ENCODE results near the gene S100A14. TPM values are rescaled to one million over a fixed set of nuclear protein-coding genes. Genes with fewer than 3 reads are reported as not detected.

The S100A14 gene
- polyA plus RNA-seq, 1 donor from 2014 or later: not detected

DNA sequence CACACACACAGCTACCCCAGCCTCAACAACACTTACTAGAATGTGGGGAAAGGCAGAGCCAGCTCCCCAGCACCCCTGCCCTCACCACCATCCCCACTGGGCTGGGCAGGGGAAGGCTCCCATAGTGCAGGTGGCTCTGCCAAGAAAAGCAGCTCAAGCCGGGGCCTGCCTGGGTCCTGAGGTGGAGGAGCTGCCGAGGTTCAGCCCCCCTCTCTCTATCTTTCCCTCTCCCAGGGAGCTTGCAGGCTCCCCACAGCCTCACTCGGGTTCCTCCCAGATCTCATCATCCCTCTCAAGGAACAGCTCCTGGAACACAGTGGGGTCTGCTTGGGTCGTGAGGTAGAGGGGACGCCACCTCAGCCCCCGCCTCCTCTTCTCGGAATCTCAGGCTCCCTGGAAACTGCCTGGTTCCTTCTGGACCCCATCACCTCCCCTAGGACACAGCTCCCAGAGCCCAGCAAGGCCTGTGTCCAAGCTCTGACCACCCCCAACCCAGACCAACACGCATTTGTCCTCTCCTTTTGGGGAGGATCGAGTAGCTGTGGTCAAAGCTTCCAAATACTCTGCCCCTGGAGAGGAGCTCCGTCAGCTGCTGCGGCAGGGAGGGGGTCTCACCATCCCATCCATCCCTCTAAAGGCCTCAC, 3.9 kb downstream of the S100A14 start:
- Histone ChIP-seq H2AFZ (ENCODE audit: low read depth, low read length) (no peak overlapping the region), H3K27me3 (ENCODE audit: insufficient read depth, low read depth, low read length) (no peaks in the 10 kb centered on the region), H3K9me3 (ENCODE audit: low read length) (no peaks in the 10 kb centered on the region), H3K9me2 (ENCODE audit: insufficient read depth, low read length) (no peaks in the 10 kb centered on the region), H3K9ac (ENCODE audit: low read length) (no peak overlapping the region), H3F3A (ENCODE audit: insufficient read depth, low read length, poor library complexity, severe bottlenecking) (no peaks in the 10 kb centered on the region), H3K36me3 (ENCODE audit: insufficient read depth, low read length) (no peaks in the 10 kb centered on the region), H3K79me2 (replicated peaks; ENCODE audit: insufficient read depth, low read length) (no peaks in the 10 kb centered on the region), H4K20me1 (ENCODE audit: insufficient read depth) (no peaks in the 10 kb centered on the region), H3K4me3 (ENCODE audit: low read length) (no peak overlapping the region), H3K27ac (ENCODE audit: low read length) (no peak overlapping the region), H3K4me2 (ENCODE audit: low read length) (no peak overlapping the region)
- no peak for TF ChIP-seq POLR2AphosphoS5 (IDR thresholded peaks at IDR 0.05)
- no peak for TF ChIP-seq EZH2 (IDR thresholded peaks at IDR 0.05; ENCODE audit: borderline replicate concordance, insufficient read depth, low read length, poor library complexity, severe bottlenecking)
- TF ChIP-seq REST (IDR thresholded peaks at IDR 0.05; ENCODE audit: borderline replicate concordance): no peak
- TF ChIP-seq SMC3 (conservative IDR thresholded peaks at IDR 0.05; ENCODE audit: poor library complexity): no peak
- TF ChIP-seq EP300 (conservative IDR thresholded peaks at IDR 0.05; ENCODE audit: poor library complexity, severe bottlenecking): no peak
- TF ChIP-seq, protein P1, sequence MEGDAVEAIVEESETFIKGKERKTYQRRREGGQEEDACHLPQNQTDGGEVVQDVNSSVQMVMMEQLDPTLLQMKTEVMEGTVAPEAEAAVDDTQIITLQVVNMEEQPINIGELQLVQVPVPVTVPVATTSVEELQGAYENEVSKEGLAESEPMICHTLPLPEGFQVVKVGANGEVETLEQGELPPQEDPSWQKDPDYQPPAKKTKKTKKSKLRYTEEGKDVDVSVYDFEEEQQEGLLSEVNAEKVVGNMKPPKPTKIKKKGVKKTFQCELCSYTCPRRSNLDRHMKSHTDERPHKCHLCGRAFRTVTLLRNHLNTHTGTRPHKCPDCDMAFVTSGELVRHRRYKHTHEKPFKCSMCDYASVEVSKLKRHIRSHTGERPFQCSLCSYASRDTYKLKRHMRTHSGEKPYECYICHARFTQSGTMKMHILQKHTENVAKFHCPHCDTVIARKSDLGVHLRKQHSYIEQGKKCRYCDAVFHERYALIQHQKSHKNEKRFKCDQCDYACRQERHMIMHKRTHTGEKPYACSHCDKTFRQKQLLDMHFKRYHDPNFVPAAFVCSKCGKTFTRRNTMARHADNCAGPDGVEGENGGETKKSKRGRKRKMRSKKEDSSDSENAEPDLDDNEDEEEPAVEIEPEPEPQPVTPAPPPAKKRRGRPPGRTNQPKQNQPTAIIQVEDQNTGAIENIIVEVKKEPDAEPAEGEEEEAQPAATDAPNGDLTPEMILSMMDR (IDR thresholded peaks at IDR 0.05; ENCODE audit: poor library complexity, severe bottlenecking): no peak
- no peak for TF ChIP-seq RAD21 (conservative IDR thresholded peaks at IDR 0.05)
- TF ChIP-seq MXI1 (conservative IDR thresholded peaks at IDR 0.05; ENCODE audit: poor library complexity, severe bottlenecking): no peak

DNA sequence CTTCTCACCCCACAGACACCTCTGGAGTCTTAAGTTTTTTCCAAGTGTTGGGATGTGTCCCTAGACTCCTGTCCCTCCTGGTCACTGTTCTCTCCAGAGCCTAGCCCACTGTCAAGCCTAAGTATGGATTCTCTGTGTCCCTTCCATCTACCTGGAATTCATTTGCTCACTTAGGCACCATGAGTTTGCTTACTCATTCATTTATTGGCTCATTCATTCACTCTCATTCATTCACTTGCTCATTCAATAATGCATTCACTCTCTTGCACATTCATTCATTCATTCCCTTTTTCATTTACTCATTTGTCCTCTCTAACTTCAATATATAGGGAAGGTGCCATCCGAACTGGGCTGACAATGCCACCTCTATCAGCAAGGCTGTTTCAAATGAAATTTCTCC, 4.8 kb downstream of the S100A14 start:
- H3F3A ChIP-seq (ENCODE audit: insufficient read depth, low read length, poor library complexity, severe bottlenecking): no peaks in the 10 kb centered on the region
- no peak overlapping the region for H3K4me2 ChIP-seq (ENCODE audit: low read length)
- no peaks in the 10 kb centered on the region for H3K9me3 ChIP-seq (ENCODE audit: low read length)
- no peaks in the 10 kb centered on the region for H3K9me2 ChIP-seq (ENCODE audit: insufficient read depth, low read length)
- H3K4me3 ChIP-seq (ENCODE audit: low read length): no peak overlapping the region
- no peak overlapping the region for H2AFZ ChIP-seq (ENCODE audit: low read depth, low read length)
- no peaks in the 10 kb centered on the region for H4K20me1 ChIP-seq (ENCODE audit: insufficient read depth)
- H3K27me3 ChIP-seq (ENCODE audit: insufficient read depth, low read depth, low read length): no peaks in the 10 kb centered on the region
- H3K79me2 ChIP-seq (replicated peaks; ENCODE audit: insufficient read depth, low read length): no peaks in the 10 kb centered on the region
- no peak overlapping the region for H3K9ac ChIP-seq (ENCODE audit: low read length)
- no peaks in the 10 kb centered on the region for H3K36me3 ChIP-seq (ENCODE audit: insufficient read depth, low read length)
- H3K27ac ChIP-seq (ENCODE audit: low read length): no peak overlapping the region
- TF ChIP-seq EP300 (conservative IDR thresholded peaks at IDR 0.05; ENCODE audit: poor library complexity, severe bottlenecking) (no peak), MXI1 (conservative IDR thresholded peaks at IDR 0.05; ENCODE audit: poor library complexity, severe bottlenecking) (no peak), REST (IDR thresholded peaks at IDR 0.05; ENCODE audit: borderline replicate concordance) (no peak), EZH2 (IDR thresholded peaks at IDR 0.05; ENCODE audit: borderline replicate concordance, insufficient read depth, low read length, poor library complexity, severe bottlenecking) (no peak)
